Lung (tissue), 12 donors: ENCODE data around the gene GLIS1. TPM values are rescaled to one million over a fixed set of nuclear protein-coding genes. Genes with fewer than 3 reads are reported as not detected.

Experiments
- ATAC-seq: fragments of 200-7000 bp; cut with Tn5 transposase; one replicate; pipeline ENCODE4 v1.9.1; 2020; ENCODE audit warnings: moderate number of reproducible peaks; ENCODE audit not compliant: insufficient read depth, low FRiP score
- DNase-seq, 3 donors: peaks; one replicate each; pipeline ENCODE4 v3.0.0-alpha.2; 2013 to 2017
- H3K27ac ChIP-seq, 2 donors: one replicate each; pipeline ENCODE4 v1.5.1; 2013; ENCODE audit warnings: mild to moderate bottlenecking in 2 of 2, moderate library complexity in 2 of 2, control low read depth in 1 of 2, inconsistent platforms in 1 of 2, low read depth in 1 of 2, low read length in 1 of 2
- H3K27me3 ChIP-seq, 3 donors: one replicate each; pipeline ENCODE4 v1.5.1; 2013; ENCODE audit warnings: low read length in 2 of 3; ENCODE audit not compliant: control insufficient read depth in 3 of 3, insufficient read depth in 3 of 3
- H3K36me3 ChIP-seq, 4 donors: one replicate each; pipeline ENCODE4 v1.5.1; 2013; ENCODE audit warnings: low read length in 4 of 4, mild to moderate bottlenecking in 1 of 4, moderate library complexity in 1 of 4; ENCODE audit not compliant: control insufficient read depth in 4 of 4, insufficient read depth in 4 of 4
- H3K4me1 ChIP-seq, 5 donors: one replicate each; pipeline ENCODE4 v1.5.1; 2013; ENCODE audit warnings: low read length in 5 of 5, mild to moderate bottlenecking in 2 of 5, moderate library complexity in 1 of 5; ENCODE audit not compliant: control insufficient read depth in 5 of 5, insufficient read depth in 5 of 5
- H3K4me3 ChIP-seq: one replicate; pipeline ENCODE4 v1.5.1; 2013; ENCODE audit warnings: mild to moderate bottlenecking, control low read depth, moderate library complexity
- H3K9ac ChIP-seq, 2 donors: one replicate each; pipeline ENCODE4 v1.5.1; 2013; ENCODE audit warnings: low read length in 2 of 2, control low read depth in 1 of 2; ENCODE audit not compliant: insufficient read depth in 1 of 2
- H3K9me3 ChIP-seq, 4 donors: one replicate each; pipeline ENCODE4 v1.5.1; 2013; ENCODE audit warnings: low read length in 3 of 4, mild to moderate bottlenecking in 1 of 4, moderate library complexity in 1 of 4; ENCODE audit not compliant: control insufficient read depth in 4 of 4, insufficient read depth in 3 of 4
- WGBS, 2 donors: extraction: QIAGEN DNeasy Blood & Tissue Kit; methylation state at CpG; one replicate each; pipeline ENCODE4 v1.1.7; 2013; 5-methylcytosine and 5-hydroxymethylcytosine counted together
- polyA plus RNA-seq, 2 donors: library from polyadenylated mRNA; stranded (reverse); fragments of 200-250 nt; gene quantifications; one replicate each; pipeline ENCODE4 v1.2.1, GENCODE V29; 2013
- total RNA-seq, 2 donors: library from RNA; depleted of rRNA in 1 of 2; stranded (reverse); fragments of >200 nt in 1 of 2; gene quantifications; one replicate each; pipeline ENCODE4 v1.2.1, GENCODE V29; 2014 to 2021
- TF ChIP-seq, protein P1 (sequence below): IDR thresholded peaks from 2 replicates; pipeline ENCODE4 v1.5.1; 2012; ENCODE audit warnings: mild to moderate bottlenecking; ENCODE audit errors: control extremely low read depth, extremely low read depth
- donor health status: control.
- donor health status: control.
- donor health status: Bipolar disorder and iron deficiency.
- donor health status: healthy.
- donor health status: DM: yes; HTN: yes; CAD: no.

Gene GLIS1
- total and polyA plus RNA-seq, 4 donors: 0.05 to 0.18 (median 0.17) TPM; not detected in 1

DNA sequence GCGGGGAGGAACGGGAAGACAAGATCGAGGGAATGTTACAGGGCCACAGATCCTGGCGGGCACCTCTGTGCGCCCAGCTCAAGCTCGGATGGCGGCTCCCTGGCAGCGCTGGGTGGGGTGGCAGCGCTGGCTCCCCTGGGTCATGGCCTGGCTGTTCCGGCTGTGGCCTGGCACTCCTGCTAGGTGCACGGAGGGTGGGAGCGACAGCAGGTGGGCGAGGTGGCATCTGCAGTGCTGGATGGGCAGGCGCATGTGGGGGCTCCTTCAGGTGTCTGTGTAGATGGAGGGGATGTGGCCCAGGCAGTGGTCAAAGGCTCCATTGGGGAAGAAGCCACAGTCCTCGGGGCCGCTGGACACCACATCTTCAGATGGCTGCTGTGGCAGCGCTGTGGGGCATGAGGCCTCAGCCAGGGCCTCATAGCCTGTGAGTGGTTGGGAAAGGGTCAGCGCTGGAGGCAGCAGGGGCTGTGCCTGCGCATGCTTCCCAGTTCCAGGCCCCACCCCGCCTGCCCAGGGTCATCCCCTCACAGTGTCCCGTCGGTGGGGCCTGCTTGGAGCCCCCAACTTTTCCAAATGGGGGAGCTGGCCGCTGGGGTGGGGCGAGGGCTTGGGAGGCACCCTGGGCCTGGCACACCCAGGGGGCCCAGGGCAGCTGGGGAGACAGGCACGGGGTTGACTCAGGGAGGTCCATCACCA is 232.5 kb downstream of the GLIS1 start:
- 92% methylated on average over 25 of the region's 25 CpGs for WGBS, 2 donors
- TF ChIP-seq, protein P1, sequence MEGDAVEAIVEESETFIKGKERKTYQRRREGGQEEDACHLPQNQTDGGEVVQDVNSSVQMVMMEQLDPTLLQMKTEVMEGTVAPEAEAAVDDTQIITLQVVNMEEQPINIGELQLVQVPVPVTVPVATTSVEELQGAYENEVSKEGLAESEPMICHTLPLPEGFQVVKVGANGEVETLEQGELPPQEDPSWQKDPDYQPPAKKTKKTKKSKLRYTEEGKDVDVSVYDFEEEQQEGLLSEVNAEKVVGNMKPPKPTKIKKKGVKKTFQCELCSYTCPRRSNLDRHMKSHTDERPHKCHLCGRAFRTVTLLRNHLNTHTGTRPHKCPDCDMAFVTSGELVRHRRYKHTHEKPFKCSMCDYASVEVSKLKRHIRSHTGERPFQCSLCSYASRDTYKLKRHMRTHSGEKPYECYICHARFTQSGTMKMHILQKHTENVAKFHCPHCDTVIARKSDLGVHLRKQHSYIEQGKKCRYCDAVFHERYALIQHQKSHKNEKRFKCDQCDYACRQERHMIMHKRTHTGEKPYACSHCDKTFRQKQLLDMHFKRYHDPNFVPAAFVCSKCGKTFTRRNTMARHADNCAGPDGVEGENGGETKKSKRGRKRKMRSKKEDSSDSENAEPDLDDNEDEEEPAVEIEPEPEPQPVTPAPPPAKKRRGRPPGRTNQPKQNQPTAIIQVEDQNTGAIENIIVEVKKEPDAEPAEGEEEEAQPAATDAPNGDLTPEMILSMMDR: no peak
- Histone ChIP-seq H3K9me3 (peaks cover 0 to 2% (median 0%) of the 10 kb centered on the region in 4 donors), H3K27ac (no peak overlapping the region), H3K9ac (no peak overlapping the region), H3K4me3 (no peak overlapping the region), H3K27me3 (no peaks in the 10 kb centered on the region), H3K36me3 (no peaks in the 10 kb centered on the region), H3K4me1 (peaks cover 0 to 6% (median 0%) of the 10 kb centered on the region in 5 donors)
- DNase-seq (no peak), ATAC-seq (no peak)

DNA sequence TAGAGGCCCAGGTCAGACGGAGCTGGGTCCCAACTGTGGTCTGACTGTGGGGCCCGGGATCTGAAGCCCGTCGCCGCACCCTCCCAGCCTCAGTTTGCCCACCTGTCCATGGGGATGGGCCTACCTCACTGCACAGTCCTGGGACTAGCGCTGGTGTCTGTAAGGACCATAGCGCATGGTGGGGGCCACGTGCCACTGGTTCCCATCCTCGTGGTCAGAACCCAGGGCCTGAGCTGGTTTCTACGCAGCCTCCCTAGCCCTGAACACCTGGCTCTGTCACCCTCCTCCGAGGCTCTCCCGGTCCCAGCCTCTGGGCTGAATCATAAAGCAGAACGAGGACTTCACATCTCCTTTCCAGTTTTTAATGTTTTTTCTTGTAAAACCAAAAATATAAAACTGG is 233.1 kb downstream of the GLIS1 start:
- DNase-seq (no peak), ATAC-seq (no peak)
- Histone ChIP-seq H3K27ac (no peak overlapping the region), H3K9me3 (peaks cover 0 to 2% (median 0%) of the 10 kb centered on the region in 4 donors), H3K9ac (no peak overlapping the region), H3K36me3 (no peaks in the 10 kb centered on the region), H3K4me3 (no peak overlapping the region), H3K4me1 (peaks cover 0 to 6% (median 0%) of the 10 kb centered on the region in 5 donors), H3K27me3 (no peaks in the 10 kb centered on the region)
- TF ChIP-seq, protein P1: no peak
- WGBS, 2 donors: 89 to 94% methylated on average over 13 of the region's 13 CpGs

- peaks cover 0 to 2% (median 0%) of the 10 kb centered on the region in 4 donors for H3K9me3 ChIP-seq
- ATAC-seq (no peak), DNase-seq (no peak)
- H3K27ac ChIP-seq: no peak overlapping the region
- TF ChIP-seq, protein P1: no peak
- WGBS, 2 donors: 90 to 93% methylated on average over 9 of the region's 9 CpGs
- H3K9ac ChIP-seq: no peak overlapping the region
- H3K4me1 ChIP-seq: peaks cover 0 to 6% (median 0%) of the 10 kb centered on the region in 5 donors
- H3K4me3 ChIP-seq: no peak overlapping the region
- no peaks in the 10 kb centered on the region for H3K27me3 ChIP-seq
- no peaks in the 10 kb centered on the region for H3K36me3 ChIP-seq
Measured at GRCh38 chr1:53505401-53505800, 233.6 kb downstream of the GLIS1 start.

DNA sequence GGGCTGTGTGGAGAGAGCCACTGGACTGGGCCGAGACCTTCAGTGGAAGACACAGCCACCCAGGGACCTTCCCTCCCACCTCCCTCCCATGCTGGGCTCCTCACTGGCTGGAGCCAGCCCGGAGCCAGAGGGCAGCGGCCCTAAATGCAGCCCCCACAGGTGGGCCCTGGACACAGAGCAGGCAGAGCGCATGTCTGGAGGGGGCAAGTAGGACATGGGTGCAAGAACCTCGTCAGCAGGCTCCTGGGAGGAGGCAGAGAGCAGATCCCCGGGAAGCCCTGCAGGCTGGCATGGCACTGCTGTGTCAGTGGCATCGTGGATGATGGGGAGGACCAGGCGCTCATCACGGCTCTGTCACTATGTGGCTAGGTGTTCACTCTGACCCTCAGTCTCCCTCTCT is 234.1 kb downstream of the GLIS1 start:
- H3K4me1 ChIP-seq: peaks cover 0 to 9% (median 0%) of the 10 kb centered on the region in 5 donors
- H3K36me3 ChIP-seq: no peaks in the 10 kb centered on the region
- TF ChIP-seq, protein P1: no peak
- WGBS, 2 donors: 79 to 91% methylated on average over 9 of the region's 9 CpGs
- H3K27me3 ChIP-seq: no peaks in the 10 kb centered on the region
- no peak overlapping the region for H3K27ac ChIP-seq
- no peak overlapping the region for H3K9ac ChIP-seq
- ATAC-seq (no peak), DNase-seq (no peak)
- peaks cover 0 to 2% (median 0%) of the 10 kb centered on the region in 4 donors for H3K9me3 ChIP-seq
- H3K4me3 ChIP-seq: no peak overlapping the region
